Natural killer cell (primary cell): ENCODE measurements around the gene ACAP1. TPM values are rescaled to one million over a fixed set of nuclear protein-coding genes. Genes with fewer than 3 reads are reported as not detected.
"Not testable (repeated sequence)": the region's sequence is repeated elsewhere in the genome, so short reads cannot be mapped to it uniquely, and the experiment has no call there.

Experiments
- ATAC-seq, 3 donors: fragments of 150-1000 bp in 2 of 3; fragments of 200-7000 bp in 1 of 3; cut with Tn5 transposase; 1 replicate in 1 of 3; 2 replicates in 2 of 3; pipeline ENCODE4 v1.10.0; 2021; ENCODE audit warnings: mild to moderate bottlenecking in 2 of 3, moderate library complexity in 2 of 3
- DNase-seq, 2 donors: peaks; one replicate each; pipeline versions ENCODE4 v3.0.0 to v3.0.0-alpha.2; 2013 to 2021; ENCODE audit warnings: mixed read lengths in 1 of 2
- H3K27ac ChIP-seq: one replicate; pipeline ENCODE4 v1.5.1; 2013; ENCODE audit warnings: mild to moderate bottlenecking, low read length
- H3K27me3 ChIP-seq: one replicate; pipeline ENCODE4 v1.6.1; 2013; ENCODE audit warnings: low read length; ENCODE audit not compliant: control insufficient read depth, insufficient read depth
- H3K36me3 ChIP-seq: one replicate; pipeline ENCODE4 v1.6.1; 2013; ENCODE audit warnings: low read length; ENCODE audit not compliant: control insufficient read depth, insufficient read depth
- H3K4me1 ChIP-seq: one replicate; pipeline ENCODE4 v1.6.1; 2013; ENCODE audit warnings: low read length; ENCODE audit not compliant: control insufficient read depth, insufficient read depth
- H3K4me3 ChIP-seq: one replicate; pipeline ENCODE4 v1.5.1; 2013; ENCODE audit warnings: low read length
- H3K9me3 ChIP-seq: one replicate; pipeline ENCODE4 v1.6.1; 2013; ENCODE audit warnings: low read length; ENCODE audit not compliant: control insufficient read depth, insufficient read depth
- H3K27ac Mint-ChIP-seq, 2 donors: one replicate each; pipeline ENCODE4 v1.8.0; 2022; ENCODE audit warnings: mild to moderate bottlenecking in 2 of 2, mixed read lengths in 2 of 2, moderate library complexity in 1 of 2
- H3K27me3 Mint-ChIP-seq, 2 donors: one replicate each; pipeline ENCODE4 v1.8.0; 2022; ENCODE audit warnings: low read depth in 2 of 2, mixed read lengths in 2 of 2
- H3K36me3 Mint-ChIP-seq: one replicate; pipeline ENCODE4 v1.8.0; 2022; ENCODE audit warnings: mixed read lengths
- H3K4me1 Mint-ChIP-seq, 2 donors: one replicate each; pipeline ENCODE4 v1.8.0; 2022; ENCODE audit warnings: mixed read lengths in 2 of 2
- H3K4me3 Mint-ChIP-seq: one replicate; pipeline ENCODE4 v1.8.0; 2022; ENCODE audit warnings: mild to moderate bottlenecking, moderate library complexity, mixed read lengths
- H3K9me3 Mint-ChIP-seq, 2 donors: one replicate each; pipeline ENCODE4 v1.8.0; 2022; ENCODE audit warnings: mixed read lengths in 2 of 2
- CTCF ChIP-seq: fragments of 200-600 bp; IDR thresholded peaks from one replicate; pipeline ENCODE4 v1.8.0; 2022; ENCODE audit warnings: antibody characterized with exemption
- WGBS: methylation state at CpG from one replicate; pipeline ENCODE4 v1.1.7; 2013; ENCODE audit warnings: missing lambda C conversion rate; ENCODE audit not compliant: insufficient coverage; 5-methylcytosine and 5-hydroxymethylcytosine counted together
- intact Hi-C: fragments of 100-400 bp; cut with micrococcal nuclease; formaldehyde crosslinking; loops from one replicate; pipeline ENCODE4 v1.14.2; 2022
- total RNA-seq, 4 donors: library from RNA; stranded (reverse); fragments of 120-200 nt in 1 of 4; gene quantifications; one replicate each; pipeline versions ENCODE4 v1.2.3 to v1.2.4, GENCODE V29; 2013 to 2022

ACAP1 gene
- total RNA-seq, 3 donors from 2014 or later (not counting 1 experiment from before 2014, with no cell fraction given), result 526 to 590 (median 540) TPM

GRCh38 chr17:7356756-7357155 is 20.4 kb downstream of the ACAP1 start:
- H3K36me3 Mint-ChIP-seq, result no peaks in the 10 kb centered on the region

GRCh38 chr17:7357381-7357780 is 21.1 kb downstream of the ACAP1 start:
- Mint-ChIP-seq H3K4me1 (peaks cover 7 to 30% of the 10 kb centered on the region in 2 donors), H3K4me3 (no peak overlapping the region), H3K9me3 (no peaks in the 10 kb centered on the region), H3K27ac (no peak overlapping the region), H3K36me3 (no peaks in the 10 kb centered on the region), H3K27me3 (peaks cover 0 to 6% of the 10 kb centered on the region in 2 donors)
- DNase-seq (no peak), ATAC-seq (no peak)
- Histone ChIP-seq H3K9me3 (no peaks in the 10 kb centered on the region), H3K27me3 (no peaks in the 10 kb centered on the region), H3K4me3 (no peak overlapping the region), H3K36me3 (no peaks in the 10 kb centered on the region), H3K27ac (no peak overlapping the region), H3K4me1 (peaks cover 33% of the 10 kb centered on the region)
- WGBS, result 94% methylated on average over 1 of the region's 2 CpGs
- TF ChIP-seq CTCF, result no peak
- intact Hi-C loops, result loop anchor here (10.0 kb wide), 1 partner anchor 327 kb away; the partner anchor contains the start of genes TP53 and WRAP53

More at GRCh38 chr17:7356756-7357155, 20.4 kb downstream of the ACAP1 start:
- Mint-ChIP-seq H3K4me1 (peaks cover 9 to 33% of the 10 kb centered on the region in 2 donors), H3K27ac (no peak overlapping the region), H3K9me3 (no peaks in the 10 kb centered on the region), H3K27me3 (peaks cover 0 to 1% of the 10 kb centered on the region in 2 donors), H3K4me3 (no peak overlapping the region)
- Histone ChIP-seq H3K27me3 (no peaks in the 10 kb centered on the region), H3K36me3 (no peaks in the 10 kb centered on the region), H3K27ac (no peak overlapping the region), H3K4me3 (no peak overlapping the region), H3K4me1 (peaks cover 37% of the 10 kb centered on the region), H3K9me3 (no peaks in the 10 kb centered on the region)
- WGBS, result 87% methylated on average over 8 of the region's 8 CpGs
- intact Hi-C loops, result loop anchor here (1.0 to 10.0 kb wide), 2 partner anchors 205 to 328 kb away; partner anchors contain the start of genes SENP3, TP53 and WRAP53
- ATAC-seq, result no peak
- TF ChIP-seq CTCF, result no peak
- DNase-seq, result no peak

- H3K4me1 Mint-ChIP-seq, result peaks cover 0 to 3% of the 10 kb centered on the region in 2 donors
- Histone ChIP-seq H3K27ac (no peak overlapping the region), H3K36me3 (no peaks in the 10 kb centered on the region), H3K4me3 (no peak overlapping the region), H3K9me3 (no peaks in the 10 kb centered on the region), H3K4me1 (no peaks in the 10 kb centered on the region), H3K27me3 (no peaks in the 10 kb centered on the region)
- no peak overlapping the region for H3K4me3 Mint-ChIP-seq
- H3K9me3 Mint-ChIP-seq, result no peaks in the 10 kb centered on the region
- peaks cover 0 to 6% of the 10 kb centered on the region in 2 donors for H3K27me3 Mint-ChIP-seq
- DNase-seq, result no peak
- no peak for TF ChIP-seq CTCF
- 52% methylated on average over 3 of the region's 3 CpGs for WGBS
- intact Hi-C loops, result no loop called here
- H3K27ac Mint-ChIP-seq, result no peak overlapping the region
- ATAC-seq, result no peak
- no peaks in the 10 kb centered on the region for H3K36me3 Mint-ChIP-seq
Observed at GRCh38 chr17:7361906-7362305, 25.6 kb downstream of the ACAP1 start.

GRCh38 chr17:7363311-7363710 is 27.0 kb downstream of the ACAP1 start:
- no peak overlapping the region for H3K27ac Mint-ChIP-seq
- Histone ChIP-seq H3K9me3 (no peaks in the 10 kb centered on the region), H3K27me3 (no peaks in the 10 kb centered on the region), H3K4me1 (no peaks in the 10 kb centered on the region), H3K4me3 (no peak overlapping the region), H3K27ac (no peak overlapping the region), H3K36me3 (no peaks in the 10 kb centered on the region)
- WGBS, result 95% methylated on average over 6 of the region's 6 CpGs
- H3K9me3 Mint-ChIP-seq, result no peaks in the 10 kb centered on the region
- H3K4me1 Mint-ChIP-seq, result peaks cover 0 to 3% of the 10 kb centered on the region in 2 donors
- intact Hi-C loops, result no loop called here
- DNase-seq (no peak), ATAC-seq (no peak)
- TF ChIP-seq CTCF, result no peak
- H3K4me3 Mint-ChIP-seq, result no peak overlapping the region
- peaks cover 0 to 6% of the 10 kb centered on the region in 2 donors for H3K27me3 Mint-ChIP-seq
- H3K36me3 Mint-ChIP-seq, result no peaks in the 10 kb centered on the region

GRCh38 chr17:7365963-7366362 is 29.6 kb downstream of the ACAP1 start:
- H3K4me1 Mint-ChIP-seq, H3K9me3 Mint-ChIP-seq, H3K36me3 ChIP-seq, H3K27ac ChIP-seq, DNase-seq, H3K4me3 ChIP-seq, intact Hi-C loops, H3K4me1 ChIP-seq, H3K36me3 Mint-ChIP-seq, H3K9me3 ChIP-seq, H3K27me3 Mint-ChIP-seq, H3K27ac Mint-ChIP-seq, H3K27me3 ChIP-seq, H3K4me3 Mint-ChIP-seq, ATAC-seq: not testable (repeated sequence)
- 81% methylated on average over 4 of the region's 7 CpGs for WGBS
